ENCODE data around the gene PRPF8.

- TF ChIP-seq CTCF (IDR thresholded peaks at IDR 0.05) (no peak), POLR2A (IDR thresholded peaks at IDR 0.05) (no peak)
Observed at GRCh38 chr17:1643999-1644492, 40.6 kb downstream of the PRPF8 start.
